OCI-LY1 (cell line): ENCODE results near the gene JPT1.

Source experiments
- H2AFZ ChIP-seq: fragments of 200-600 bp; sonication (generic), shearing (Covaris generic); 2 replicates; pipeline ENCODE4 v1.6.0; 2014; ENCODE audit warnings: antibody characterized with exemption, mild to moderate bottlenecking, low read length
- H3F3A ChIP-seq: fragments of 200-600 bp; sonication (generic), shearing (Covaris generic); 2 replicates; pipeline ENCODE4 v1.6.0; 2014; ENCODE audit warnings: mild to moderate bottlenecking, antibody characterized with exemption, low read length, moderate library complexity; ENCODE audit not compliant: insufficient read depth
- H3K27ac ChIP-seq: fragments of 200-600 bp; sonication (generic); 2 replicates; pipeline ENCODE4 v1.5.1; 2014; ENCODE audit warnings: low read length, mixed run types, mild to moderate bottlenecking, low read depth; ENCODE audit not compliant: poor library complexity, severe bottlenecking
- H3K27me3 ChIP-seq: fragments of 200-600 bp; sonication (generic); 2 replicates; pipeline ENCODE4 v1.6.0; 2014; ENCODE audit warnings: antibody characterized with exemption, mild to moderate bottlenecking, low read length, moderate library complexity; ENCODE audit not compliant: insufficient read depth
- H3K36me3 ChIP-seq: fragments of 200-600 bp; sonication (generic); 2 replicates; pipeline ENCODE4 v1.6.1; 2014; ENCODE audit warnings: mild to moderate bottlenecking, antibody characterized with exemption, low read length, moderate library complexity, mixed read lengths; ENCODE audit not compliant: insufficient read depth
- H3K4me1 ChIP-seq: fragments of 200-600 bp; sonication (generic); 2 replicates; pipeline ENCODE4 v1.5.1; 2014; ENCODE audit warnings: mild to moderate bottlenecking, low read length, moderate library complexity; ENCODE audit not compliant: insufficient read depth, severe bottlenecking
- H3K4me2 ChIP-seq: fragments of 200-600 bp; sonication (generic), shearing (Covaris generic); 2 replicates; pipeline ENCODE4 v1.6.1; 2014; ENCODE audit warnings: low read length
- H3K4me3 ChIP-seq: fragments of 200-600 bp; sonication (generic); 2 replicates; pipeline ENCODE4 v1.5.1; 2014; ENCODE audit warnings: low read length, low read depth, mild to moderate bottlenecking, mixed read lengths; ENCODE audit not compliant: poor library complexity, severe bottlenecking
- H3K79me2 ChIP-seq: fragments of 200-600 bp; shearing (Covaris generic); 2 replicates; pipeline ENCODE4 v1.6.1; 2016; ENCODE audit warnings: mixed run types, low read length, mixed read lengths; ENCODE audit not compliant: insufficient read depth
- H3K9ac ChIP-seq: fragments of 200-600 bp; sonication (generic), shearing (Covaris generic); 2 replicates; pipeline ENCODE4 v1.6.1; 2014; ENCODE audit warnings: mild to moderate bottlenecking, low read length, mixed read lengths
- H3K9me2 ChIP-seq: fragments of 200-600 bp; sonication (generic), shearing (Covaris generic); 2 replicates; pipeline ENCODE4 v1.6.1; 2014; ENCODE audit warnings: low read depth, mild to moderate bottlenecking, low read length, mixed read lengths
- H3K9me3 ChIP-seq: fragments of 200-600 bp; shearing (Covaris generic); 2 replicates; pipeline ENCODE4 v1.6.1; 2014; ENCODE audit warnings: low read length, mixed read lengths
- H4K20me1 ChIP-seq: fragments of 200-600 bp; sonication (generic), shearing (Covaris generic); 2 replicates; pipeline ENCODE4 v1.6.0; 2016; ENCODE audit warnings: mild to moderate bottlenecking, low read length; ENCODE audit not compliant: insufficient read depth
- EZH2 ChIP-seq: fragments of 200-600 bp; sonication (generic), shearing (Covaris generic); IDR thresholded peaks from 2 replicates; pipeline ENCODE4 v1.8.0; 2017; ENCODE audit warnings: borderline replicate concordance, mixed run types, mild to moderate bottlenecking, antibody characterized with exemption, low read length, moderate library complexity, mixed read lengths
- TF ChIP-seq, protein P1 (sequence below): fragments of 200-600 bp; sonication (generic), shearing (Covaris generic); IDR thresholded peaks from 2 replicates; pipeline ENCODE4 v1.5.1; 2017; ENCODE audit warnings: mild to moderate bottlenecking, antibody characterized with exemption, low read length, moderate library complexity, mixed read lengths

The JPT1 gene

GRCh38 chr17:75099881-75100595, 54.3 kb downstream of the JPT1 start:
- Histone ChIP-seq H3K9me3 (no peaks in the 10 kb centered on the region), H3K27me3 (no peaks in the 10 kb centered on the region; the same call in 1 of the 2 replicates), H3K36me3 (no peaks in the 10 kb centered on the region), H3K9ac (no peak overlapping the region), H3K4me3 (no peak overlapping the region), H3K27ac (no peak overlapping the region), H3K9me2 (no peaks in the 10 kb centered on the region), H2AFZ (no peak overlapping the region), H4K20me1 (no peaks in the 10 kb centered on the region), H3K79me2 (no peaks in the 10 kb centered on the region), H3K4me2 (no peak overlapping the region), H3F3A (no peaks in the 10 kb centered on the region), H3K4me1 (peaks cover 7% of the 10 kb centered on the region)
- no peak for TF ChIP-seq EZH2
- TF ChIP-seq, protein P1, sequence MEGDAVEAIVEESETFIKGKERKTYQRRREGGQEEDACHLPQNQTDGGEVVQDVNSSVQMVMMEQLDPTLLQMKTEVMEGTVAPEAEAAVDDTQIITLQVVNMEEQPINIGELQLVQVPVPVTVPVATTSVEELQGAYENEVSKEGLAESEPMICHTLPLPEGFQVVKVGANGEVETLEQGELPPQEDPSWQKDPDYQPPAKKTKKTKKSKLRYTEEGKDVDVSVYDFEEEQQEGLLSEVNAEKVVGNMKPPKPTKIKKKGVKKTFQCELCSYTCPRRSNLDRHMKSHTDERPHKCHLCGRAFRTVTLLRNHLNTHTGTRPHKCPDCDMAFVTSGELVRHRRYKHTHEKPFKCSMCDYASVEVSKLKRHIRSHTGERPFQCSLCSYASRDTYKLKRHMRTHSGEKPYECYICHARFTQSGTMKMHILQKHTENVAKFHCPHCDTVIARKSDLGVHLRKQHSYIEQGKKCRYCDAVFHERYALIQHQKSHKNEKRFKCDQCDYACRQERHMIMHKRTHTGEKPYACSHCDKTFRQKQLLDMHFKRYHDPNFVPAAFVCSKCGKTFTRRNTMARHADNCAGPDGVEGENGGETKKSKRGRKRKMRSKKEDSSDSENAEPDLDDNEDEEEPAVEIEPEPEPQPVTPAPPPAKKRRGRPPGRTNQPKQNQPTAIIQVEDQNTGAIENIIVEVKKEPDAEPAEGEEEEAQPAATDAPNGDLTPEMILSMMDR = no peak

GRCh38 chr17:75098861-75099260, 55.5 kb downstream of the JPT1 start:
- H3K36me3 ChIP-seq = no peaks in the 10 kb centered on the region
- H4K20me1 ChIP-seq = no peaks in the 10 kb centered on the region
- no peaks in the 10 kb centered on the region for H3F3A ChIP-seq
- H3K79me2 ChIP-seq = no peaks in the 10 kb centered on the region
- no peak overlapping the region for H3K4me3 ChIP-seq
- H3K4me2 ChIP-seq = no peak overlapping the region
- TF ChIP-seq EZH2 = no peak
- TF ChIP-seq, protein P1 = no peak
- no peak overlapping the region for H2AFZ ChIP-seq
- H3K27ac ChIP-seq = no peak overlapping the region
- H3K4me1 ChIP-seq = peaks cover 7% of the 10 kb centered on the region
- no peaks in the 10 kb centered on the region for H3K9me2 ChIP-seq
- H3K27me3 ChIP-seq = no peaks in the 10 kb centered on the region; the same call in 1 of the 2 replicates
- no peaks in the 10 kb centered on the region for H3K9me3 ChIP-seq
- H3K9ac ChIP-seq = no peak overlapping the region

DNA sequence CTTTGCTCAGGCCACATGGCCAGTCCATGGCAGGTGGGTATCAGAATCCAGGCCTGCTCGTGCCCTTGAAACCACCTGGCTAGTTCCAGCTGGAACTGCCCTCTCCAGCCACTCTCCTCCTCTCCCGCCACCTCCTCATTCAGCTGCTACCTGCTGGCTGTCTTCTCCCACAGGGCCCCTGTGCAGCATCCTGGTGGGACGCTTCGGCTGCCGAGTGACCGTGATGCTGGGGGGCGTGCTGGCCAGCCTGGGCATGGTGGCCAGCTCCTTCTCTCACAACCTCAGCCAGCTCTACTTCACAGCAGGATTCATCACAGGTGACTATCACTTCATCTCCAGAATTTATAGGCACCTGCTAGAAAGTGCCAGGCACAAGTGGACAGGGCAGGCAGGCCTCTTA, 56.4 kb downstream of the JPT1 start:
- Histone ChIP-seq H3K9me2 (no peaks in the 10 kb centered on the region), H3K79me2 (no peaks in the 10 kb centered on the region), H3K4me1 (peaks cover 7% of the 10 kb centered on the region), H3K4me3 (no peak overlapping the region), H4K20me1 (no peaks in the 10 kb centered on the region), H3K9ac (no peak overlapping the region), H3K4me2 (no peak overlapping the region), H3K9me3 (no peaks in the 10 kb centered on the region), H3F3A (no peaks in the 10 kb centered on the region), H3K27me3 (no peaks in the 10 kb centered on the region; the same call in 1 of the 2 replicates), H2AFZ (no peak overlapping the region), H3K36me3 (no peaks in the 10 kb centered on the region), H3K27ac (no peak overlapping the region)
- TF ChIP-seq, protein P1 = no peak
- TF ChIP-seq EZH2 = no peak
